Measurements from ENCODE around the gene RPAIN.
"Not testable (repeated sequence)": the region's sequence is repeated elsewhere in the genome, so short reads cannot be mapped to it uniquely, and the experiment has no call there.

The RPAIN gene

GRCh38 chr17:5425826-5426225 is 5.8 kb downstream of the RPAIN start:
- Histone ChIP-seq H3K27me3 (replicated peaks in 2 of 5; ENCODE audit: control insufficient read depth in 4 of 5, insufficient read depth in 5 of 5, low read length in 4 of 5) (no peaks in the 10 kb centered on the region), H3K36me3 (ENCODE audit: control insufficient read depth in 4 of 4, insufficient read depth in 4 of 4, low read length in 3 of 4) (peaks cover 22 to 88% (median 63%) of the 10 kb centered on the region in 4 experiments), H3K27ac (ENCODE audit: insufficient read depth in 1 of 2, low read depth in 1 of 2, low read length in 2 of 2, poor library complexity in 1 of 2, severe bottlenecking in 2 of 2) (no peak overlapping the region), H3K9me3 (ENCODE audit: control extremely low read depth in 1 of 5, control insufficient read depth in 4 of 5, insufficient read depth in 2 of 5, low read depth in 1 of 5, low read length in 4 of 5) (no peaks in the 10 kb centered on the region), H3K4me3 (ENCODE audit: control insufficient read depth in 1 of 7, extremely low read depth in 1 of 7, insufficient read depth in 4 of 7, low read depth in 2 of 7, low read length in 6 of 7) (no peak overlapping the region), H3K4me1 (ENCODE audit: control extremely low read depth in 1 of 4, control insufficient read depth in 4 of 4, insufficient read depth in 4 of 4, low read length in 3 of 4) (peaks cover 2 to 7% (median 7%) of the 10 kb centered on the region in 4 experiments)
- 87% methylated on average over 3 of the region's 3 CpGs for WGBS (ENCODE audit: insufficient coverage)
- DNase-seq = no peak
- ChIA-PET POLR2A (no interaction called here), CTCF (interaction anchor here (5.5 kb wide), 1 partner anchor 14 kb away, joined by 30 read pairs; the partner anchor contains the start of gene C1QBP)

- H3K27ac ChIP-seq (ENCODE audit: insufficient read depth in 1 of 2, low read depth in 1 of 2, low read length in 2 of 2, poor library complexity in 1 of 2, severe bottlenecking in 2 of 2) = peak overlapping the region in 1 of 2 experiments; percentile 20
- CTCF ChIA-PET = interaction anchor here (1.2 to 2.6 kb wide), 3 partner anchors 8 to 10 kb away, joined by 3 to 12 read pairs (median 5); partner anchors contain the start of genes C1QBP, NUP88 and RPAIN
- H3K36me3 ChIP-seq (ENCODE audit: control insufficient read depth in 4 of 4, insufficient read depth in 4 of 4, low read length in 3 of 4) = peaks cover 30 to 94% (median 73%) of the 10 kb centered on the region in 4 experiments
Observed at GRCh38 chr17:5429191-5429887, 9.4 kb downstream of the RPAIN start.

GRCh38 chr17:5430413-5430999 is 10.5 kb downstream of the RPAIN start:
- ChIA-PET CTCF (interaction anchor here (0.7 to 2.6 kb wide), 4 partner anchors 9 to 12 kb away, joined by 3 to 12 read pairs (median 4); partner anchors contain the start of genes C1QBP, NUP88 and RPAIN), POLR2A (interaction anchor here (0.6 kb wide), 1 partner anchor 74 kb away, joined by 4 read pairs; no protein-coding TSS in a partner anchor)
- peaks cover 0 to 3% (median 1%) of the 10 kb centered on the region in 4 experiments for H3K4me1 ChIP-seq (ENCODE audit: control extremely low read depth in 1 of 4, control insufficient read depth in 4 of 4, insufficient read depth in 4 of 4, low read length in 3 of 4)
- H3K27ac ChIP-seq (ENCODE audit: insufficient read depth in 1 of 2, low read depth in 1 of 2, low read length in 2 of 2, poor library complexity in 1 of 2, severe bottlenecking in 2 of 2) = peak overlapping the region in 1 of 2 experiments; percentile 11
- no peak for DNase-seq
- H3K4me3 ChIP-seq (ENCODE audit: control insufficient read depth in 1 of 7, extremely low read depth in 1 of 7, insufficient read depth in 4 of 7, low read depth in 2 of 7, low read length in 6 of 7) = no peak overlapping the region
- 100% methylated on average over 3 of the region's 3 CpGs for WGBS (ENCODE audit: insufficient coverage)
- H3K27me3 ChIP-seq (replicated peaks in 2 of 5; ENCODE audit: control insufficient read depth in 4 of 5, insufficient read depth in 5 of 5, low read length in 4 of 5) = no peaks in the 10 kb centered on the region
- no peaks in the 10 kb centered on the region for H3K9me3 ChIP-seq (ENCODE audit: control extremely low read depth in 1 of 5, control insufficient read depth in 4 of 5, insufficient read depth in 2 of 5, low read depth in 1 of 5, low read length in 4 of 5)
- H3K36me3 ChIP-seq (ENCODE audit: control insufficient read depth in 4 of 4, insufficient read depth in 4 of 4, low read length in 3 of 4) = peaks cover 27 to 92% (median 76%) of the 10 kb centered on the region in 4 experiments

More at GRCh38 chr17:5429191-5429887, 9.4 kb downstream of the RPAIN start:
- Histone ChIP-seq H3K4me3 (ENCODE audit: control insufficient read depth in 1 of 7, extremely low read depth in 1 of 7, insufficient read depth in 4 of 7, low read depth in 2 of 7, low read length in 6 of 7) (no peak overlapping the region), H3K27me3 (replicated peaks in 2 of 5; ENCODE audit: control insufficient read depth in 4 of 5, insufficient read depth in 5 of 5, low read length in 4 of 5) (no peaks in the 10 kb centered on the region), H3K4me1 (ENCODE audit: control extremely low read depth in 1 of 4, control insufficient read depth in 4 of 4, insufficient read depth in 4 of 4, low read length in 3 of 4) (no peaks in the 10 kb centered on the region), H3K9me3 (ENCODE audit: control extremely low read depth in 1 of 5, control insufficient read depth in 4 of 5, insufficient read depth in 2 of 5, low read depth in 1 of 5, low read length in 4 of 5) (no peaks in the 10 kb centered on the region)
- POLR2A ChIA-PET = interaction anchor here (0.7 kb wide), 1 partner anchor 10 kb away, joined by 3 read pairs; the partner anchor contains the start of gene C1QBP
- DNase-seq = no peak
- 80% methylated on average over 2 of the region's 3 CpGs for WGBS (ENCODE audit: insufficient coverage)

- 41% methylated on average over 2 of the region's 5 CpGs for WGBS (ENCODE audit: insufficient coverage)
- H3K4me1 ChIP-seq (ENCODE audit: control extremely low read depth in 1 of 4, control insufficient read depth in 4 of 4, insufficient read depth in 4 of 4, low read length in 3 of 4); H3K27me3 ChIP-seq (replicated peaks in 2 of 5; ENCODE audit: control insufficient read depth in 4 of 5, insufficient read depth in 5 of 5, low read length in 4 of 5); H3K9me3 ChIP-seq (ENCODE audit: control extremely low read depth in 1 of 5, control insufficient read depth in 4 of 5, insufficient read depth in 2 of 5, low read depth in 1 of 5, low read length in 4 of 5); H3K4me3 ChIP-seq (ENCODE audit: control insufficient read depth in 1 of 7, extremely low read depth in 1 of 7, insufficient read depth in 4 of 7, low read depth in 2 of 7, low read length in 6 of 7); POLR2A ChIA-PET: not testable (repeated sequence)
- Histone ChIP-seq H3K27ac (ENCODE audit: insufficient read depth in 1 of 2, low read depth in 1 of 2, low read length in 2 of 2, poor library complexity in 1 of 2, severe bottlenecking in 2 of 2) (peak overlapping the region in 1 of 2 experiments; percentile 21), H3K36me3 (ENCODE audit: control insufficient read depth in 4 of 4, insufficient read depth in 4 of 4, low read length in 3 of 4) (peaks cover 24 to 90% (median 72%) of the 10 kb centered on the region in 4 experiments)
- CTCF ChIA-PET = interaction anchor here (1.2 to 2.6 kb wide), 2 partner anchors 8 to 11 kb away, joined by 3 to 12 read pairs; partner anchors contain the start of gene C1QBP
- DNase-seq = peak in 1 of 3 donors; percentile 12
Observed at GRCh38 chr17:5431234-5431633, 11.3 kb downstream of the RPAIN start.

- H3K27me3 ChIP-seq (replicated peaks in 2 of 5; ENCODE audit: control insufficient read depth in 4 of 5, insufficient read depth in 5 of 5, low read length in 4 of 5) = no peaks in the 10 kb centered on the region
- WGBS (ENCODE audit: insufficient coverage) = 87% methylated on average over 2 of the region's 3 CpGs
- DNase-seq = no peak
- CTCF ChIA-PET = no interaction called here
- POLR2A ChIA-PET = no interaction called here
- no peak overlapping the region for H3K27ac ChIP-seq (ENCODE audit: insufficient read depth in 1 of 2, low read depth in 1 of 2, low read length in 2 of 2, poor library complexity in 1 of 2, severe bottlenecking in 2 of 2)
- no peak overlapping the region for H3K4me3 ChIP-seq (ENCODE audit: control insufficient read depth in 1 of 7, extremely low read depth in 1 of 7, insufficient read depth in 4 of 7, low read depth in 2 of 7, low read length in 6 of 7)
- H3K4me1 ChIP-seq (ENCODE audit: control extremely low read depth in 1 of 4, control insufficient read depth in 4 of 4, insufficient read depth in 4 of 4, low read length in 3 of 4) = peaks cover 4 to 14% (median 10%) of the 10 kb centered on the region in 4 experiments
- H3K36me3 ChIP-seq (ENCODE audit: control insufficient read depth in 4 of 4, insufficient read depth in 4 of 4, low read length in 3 of 4) = peaks cover 24 to 83% (median 71%) of the 10 kb centered on the region in 4 experiments
- no peaks in the 10 kb centered on the region for H3K9me3 ChIP-seq (ENCODE audit: control extremely low read depth in 1 of 5, control insufficient read depth in 4 of 5, insufficient read depth in 2 of 5, low read depth in 1 of 5, low read length in 4 of 5)
Observed at GRCh38 chr17:5431949-5432556, 12.1 kb downstream of the RPAIN start.

- H3K27ac ChIP-seq (ENCODE audit: insufficient read depth in 1 of 2, low read depth in 1 of 2, low read length in 2 of 2, poor library complexity in 1 of 2, severe bottlenecking in 2 of 2) = no peak overlapping the region
- POLR2A ChIA-PET = no interaction called here
- DNase-seq = no peak
- CTCF ChIA-PET = no interaction called here
- 100% methylated on average over 2 of the region's 2 CpGs for WGBS (ENCODE audit: insufficient coverage)
- H3K36me3 ChIP-seq (ENCODE audit: control insufficient read depth in 4 of 4, insufficient read depth in 4 of 4, low read length in 3 of 4) = peaks cover 19 to 63% (median 47%) of the 10 kb centered on the region in 4 experiments
- H3K9me3 ChIP-seq (ENCODE audit: control extremely low read depth in 1 of 5, control insufficient read depth in 4 of 5, insufficient read depth in 2 of 5, low read depth in 1 of 5, low read length in 4 of 5) = no peaks in the 10 kb centered on the region
- H3K4me3 ChIP-seq (ENCODE audit: control insufficient read depth in 1 of 7, extremely low read depth in 1 of 7, insufficient read depth in 4 of 7, low read depth in 2 of 7, low read length in 6 of 7) = no peak overlapping the region
- no peaks in the 10 kb centered on the region for H3K27me3 ChIP-seq (replicated peaks in 2 of 5; ENCODE audit: control insufficient read depth in 4 of 5, insufficient read depth in 5 of 5, low read length in 4 of 5)
- H3K4me1 ChIP-seq (ENCODE audit: control extremely low read depth in 1 of 4, control insufficient read depth in 4 of 4, insufficient read depth in 4 of 4, low read length in 3 of 4) = peaks cover 17 to 35% (median 25%) of the 10 kb centered on the region in 4 experiments
Observed at GRCh38 chr17:5434984-5435383, 15.0 kb downstream of the RPAIN start.
